Activated T-cell treated with anti-CD3 and anti-CD28 coated beads, Interleukin-2, amount 50 U/mL, for 72 hours (primary cell): ENCODE results near the gene ZSCAN10. TPM values are rescaled to one million over a fixed set of nuclear protein-coding genes. Genes with fewer than 3 reads are reported as not detected.

ENCODE experiments used
- ATAC-seq, 2 donors: fragments of 150-1000 bp; cut with Tn5 transposase; replicated peaks in 1 of 2; 2 replicates each; pipeline ENCODE4 v1.10.0; 2021; ENCODE audit warnings: moderate library complexity in 2 of 2, mild to moderate bottlenecking in 1 of 2
- DNase-seq, 2 donors: peaks; one replicate each; pipeline ENCODE4 v3.0.0; 2021 to 2022; ENCODE audit warnings: mixed read lengths in 1 of 2
- H3K27ac Mint-ChIP-seq: one replicate; pipeline ENCODE4 v1.8.0; 2022; ENCODE audit warnings: mild to moderate bottlenecking, moderate library complexity, mixed read lengths
- H3K27me3 Mint-ChIP-seq: one replicate; pipeline ENCODE4 v1.8.0; 2022; ENCODE audit warnings: low read depth, mixed read lengths
- H3K36me3 Mint-ChIP-seq, 2 donors: one replicate each; pipeline ENCODE4 v1.8.0; 2022; ENCODE audit warnings: mixed read lengths in 2 of 2, mild to moderate bottlenecking in 1 of 2; ENCODE audit not compliant: insufficient read depth in 2 of 2
- H3K4me1 Mint-ChIP-seq: one replicate; pipeline ENCODE4 v1.8.0; 2022; ENCODE audit warnings: low read depth, mixed read lengths
- H3K4me3 Mint-ChIP-seq, 2 donors: one replicate each; pipeline ENCODE4 v1.8.0; 2022; ENCODE audit warnings: mild to moderate bottlenecking in 2 of 2, mixed read lengths in 2 of 2, moderate library complexity in 2 of 2
- H3K9me3 Mint-ChIP-seq, 2 donors: one replicate each; pipeline ENCODE4 v1.8.0; 2022; ENCODE audit warnings: mixed read lengths in 2 of 2
- total RNA-seq, 2 donors: library from RNA; stranded (reverse); gene quantifications; one replicate each; pipeline ENCODE4 v1.2.3, GENCODE V29; 2022

ZSCAN10 gene
- under 1 TPM; 0.28 to 0.48 TPM for total RNA-seq

- Mint-ChIP-seq H3K27ac (no peak within 1 kb of the TSS), H3K4me1 (peaks cover 48% of the 10 kb centered on the region), H3K27me3 (no peaks in the 10 kb centered on the region), H3K4me3 (peak within 1 kb of the TSS; percentile 75 to 83), H3K36me3 (no peaks in the 10 kb centered on the region), H3K9me3 (no peaks in the 10 kb centered on the region)
- ATAC-seq (no peak), DNase-seq (no peak)
These were observed at the start of gene ZSCAN10 for GRCh38 chr16:3098459-3099394. TSS of gene ZSCAN10 (minus strand) at chr16:3099294. CDS start at chr16:3092937, 6,357 bp downstream.

DNA sequence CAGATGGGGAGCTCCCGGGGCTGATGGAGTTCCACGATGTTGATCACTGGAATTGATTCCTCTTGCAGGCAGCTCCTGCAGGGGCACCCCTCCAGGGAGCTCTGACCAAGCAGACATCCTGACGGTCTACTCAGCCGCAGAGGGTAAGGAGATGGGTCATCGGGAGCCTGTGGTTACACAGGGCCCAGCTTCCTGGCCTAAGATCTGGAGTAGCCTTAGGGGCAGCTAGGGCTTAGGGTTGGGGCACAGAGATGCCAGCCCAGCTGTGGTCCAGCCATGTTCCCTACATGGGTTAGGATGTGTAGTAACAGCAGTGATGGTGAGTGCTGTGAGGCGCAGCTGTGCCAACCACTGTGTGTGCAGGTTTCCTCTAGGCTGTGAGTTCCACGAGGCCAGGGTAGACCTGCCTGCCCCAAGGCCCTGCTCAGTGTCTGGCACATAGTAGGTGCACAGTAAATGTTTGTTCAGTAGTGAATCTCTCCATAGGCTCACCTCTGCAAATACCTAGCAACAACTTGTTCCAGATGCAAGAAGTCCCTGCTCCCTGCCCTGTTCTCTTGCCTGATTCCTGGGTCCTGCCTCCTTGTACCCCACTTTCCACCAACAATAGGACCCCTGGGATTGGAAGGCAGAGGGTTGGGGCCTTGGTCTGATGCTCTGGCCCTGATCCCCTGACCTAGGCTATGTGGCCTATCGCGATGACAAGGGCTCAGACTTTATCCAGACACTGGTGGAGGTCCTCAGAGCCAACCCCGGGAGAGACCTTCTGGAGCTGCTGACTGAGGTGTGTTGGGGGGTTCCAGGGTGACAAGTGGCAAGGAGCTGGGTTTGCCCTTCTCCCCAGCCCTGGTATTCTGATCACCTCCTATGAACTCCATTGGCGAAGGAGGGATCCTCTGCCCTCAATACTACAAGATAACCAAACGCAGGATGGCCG, 49.4 kb upstream of the ZSCAN10 start:
- Mint-ChIP-seq H3K36me3 (peaks cover 0 to 2% of the 10 kb centered on the region in 2 donors), H3K4me3 (peak overlapping the region; percentile 88 to 89), H3K27ac (peak overlapping the region; percentile 50), H3K27me3 (no peaks in the 10 kb centered on the region), H3K9me3 (no peaks in the 10 kb centered on the region), H3K4me1 (peaks cover 23% of the 10 kb centered on the region)
- DNase-seq (no peak), ATAC-seq (no peak)

DNA sequence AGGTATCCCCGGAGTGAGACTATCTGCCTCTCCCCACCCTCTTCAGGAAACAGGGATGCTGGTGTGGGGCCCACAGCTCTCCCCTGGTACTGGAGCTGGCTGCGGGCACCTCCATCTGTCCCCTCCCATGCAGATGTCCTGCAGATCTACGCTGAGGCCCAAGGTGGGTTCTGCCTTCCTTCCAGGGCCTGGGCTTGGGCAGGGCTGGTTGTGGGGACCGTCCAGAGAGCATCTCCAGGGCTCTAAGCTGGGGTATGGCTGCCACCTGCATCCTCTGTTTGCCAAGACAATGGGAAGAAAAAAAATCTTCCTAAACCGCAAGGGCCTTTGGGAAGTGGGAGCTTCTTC, 48.6 kb upstream of the ZSCAN10 start:
- ATAC-seq (no peak), DNase-seq (no peak)
- H3K4me3 Mint-ChIP-seq: no peak overlapping the region
- H3K27ac Mint-ChIP-seq: no peak overlapping the region
- peaks cover 0 to 2% of the 10 kb centered on the region in 2 donors for H3K36me3 Mint-ChIP-seq
- peaks cover 21% of the 10 kb centered on the region for H3K4me1 Mint-ChIP-seq
- H3K9me3 Mint-ChIP-seq: no peaks in the 10 kb centered on the region
- H3K27me3 Mint-ChIP-seq: no peaks in the 10 kb centered on the region

DNA sequence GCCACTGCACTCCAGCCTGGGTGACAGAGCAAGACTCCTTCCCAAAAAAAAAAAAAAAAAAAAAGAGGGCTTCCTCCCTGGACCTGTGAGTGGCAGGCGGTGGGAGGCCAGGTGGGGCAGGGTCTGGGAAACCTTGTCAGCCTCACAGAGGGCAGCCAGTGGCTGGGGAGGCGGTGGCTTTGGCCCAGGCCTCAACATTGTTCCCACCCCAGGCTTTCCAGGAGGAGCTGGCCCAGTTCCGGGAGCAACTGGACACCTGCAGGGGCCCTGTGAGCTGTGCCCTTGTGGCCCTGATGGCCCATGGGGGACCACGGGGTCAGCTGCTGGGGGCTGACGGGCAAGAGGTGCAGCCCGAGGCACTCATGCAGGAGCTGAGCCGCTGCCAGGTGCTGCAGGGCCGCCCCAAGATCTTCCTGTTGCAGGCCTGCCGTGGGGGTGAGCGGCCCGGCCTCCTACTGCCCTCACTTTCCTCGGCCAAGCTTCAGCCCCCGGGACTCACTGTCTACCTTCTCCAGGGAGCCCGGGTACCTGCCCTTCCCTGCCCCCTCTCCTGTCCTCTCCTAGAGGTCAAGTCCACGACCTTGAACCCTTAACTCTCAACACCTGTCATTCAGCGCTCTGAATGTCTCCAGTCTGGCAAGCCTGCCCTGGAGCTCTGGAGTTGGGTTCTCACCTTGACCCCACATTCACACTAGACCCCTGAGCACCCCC, 48.1 kb upstream of the ZSCAN10 start:
- no peak overlapping the region for H3K4me3 Mint-ChIP-seq
- ATAC-seq (no peak), DNase-seq (no peak)
- no peak overlapping the region for H3K27ac Mint-ChIP-seq
- peaks cover 2 to 5% of the 10 kb centered on the region in 2 donors for H3K36me3 Mint-ChIP-seq
- peaks cover 15% of the 10 kb centered on the region for H3K4me1 Mint-ChIP-seq
- H3K9me3 Mint-ChIP-seq: no peaks in the 10 kb centered on the region
- no peaks in the 10 kb centered on the region for H3K27me3 Mint-ChIP-seq

DNA sequence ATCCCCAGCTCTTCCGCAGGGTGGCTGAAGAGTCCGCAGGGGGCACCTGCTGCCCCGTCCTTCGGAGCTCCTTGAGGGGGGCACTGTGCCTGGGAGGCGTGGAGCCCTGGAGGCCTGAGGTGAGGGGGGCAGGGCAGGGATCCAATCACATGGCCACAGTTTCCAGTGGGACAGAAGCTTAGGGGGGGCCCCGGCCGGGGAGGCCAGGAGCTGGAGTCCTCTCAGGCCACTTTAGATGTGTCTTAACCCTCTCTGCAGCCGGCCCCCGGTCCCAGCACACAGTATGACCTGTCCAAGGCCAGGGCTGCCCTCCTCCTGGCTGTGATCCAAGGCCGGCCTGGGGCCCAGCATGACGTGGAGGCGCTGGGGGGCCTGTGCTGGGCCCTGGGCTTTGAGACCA, 46.6 kb upstream of the ZSCAN10 start:
- peaks cover 2 to 4% of the 10 kb centered on the region in 2 donors for H3K36me3 Mint-ChIP-seq
- H3K27ac Mint-ChIP-seq: no peak overlapping the region
- no peaks in the 10 kb centered on the region for H3K9me3 Mint-ChIP-seq
- peaks cover 7% of the 10 kb centered on the region for H3K4me1 Mint-ChIP-seq
- no peak overlapping the region for H3K4me3 Mint-ChIP-seq
- DNase-seq (no peak), ATAC-seq (no peak)
- H3K27me3 Mint-ChIP-seq: no peaks in the 10 kb centered on the region

GRCh38 chr16:3145151-3145550, 46.1 kb upstream of the ZSCAN10 start:
- no peak for DNase-seq
- Mint-ChIP-seq H3K36me3 (peaks cover 2 to 4% of the 10 kb centered on the region in 2 donors), H3K27me3 (no peaks in the 10 kb centered on the region), H3K27ac (no peak overlapping the region), H3K4me1 (peaks cover 5% of the 10 kb centered on the region), H3K9me3 (no peaks in the 10 kb centered on the region), H3K4me3 (no peak overlapping the region)
- no peak for ATAC-seq

DNA sequence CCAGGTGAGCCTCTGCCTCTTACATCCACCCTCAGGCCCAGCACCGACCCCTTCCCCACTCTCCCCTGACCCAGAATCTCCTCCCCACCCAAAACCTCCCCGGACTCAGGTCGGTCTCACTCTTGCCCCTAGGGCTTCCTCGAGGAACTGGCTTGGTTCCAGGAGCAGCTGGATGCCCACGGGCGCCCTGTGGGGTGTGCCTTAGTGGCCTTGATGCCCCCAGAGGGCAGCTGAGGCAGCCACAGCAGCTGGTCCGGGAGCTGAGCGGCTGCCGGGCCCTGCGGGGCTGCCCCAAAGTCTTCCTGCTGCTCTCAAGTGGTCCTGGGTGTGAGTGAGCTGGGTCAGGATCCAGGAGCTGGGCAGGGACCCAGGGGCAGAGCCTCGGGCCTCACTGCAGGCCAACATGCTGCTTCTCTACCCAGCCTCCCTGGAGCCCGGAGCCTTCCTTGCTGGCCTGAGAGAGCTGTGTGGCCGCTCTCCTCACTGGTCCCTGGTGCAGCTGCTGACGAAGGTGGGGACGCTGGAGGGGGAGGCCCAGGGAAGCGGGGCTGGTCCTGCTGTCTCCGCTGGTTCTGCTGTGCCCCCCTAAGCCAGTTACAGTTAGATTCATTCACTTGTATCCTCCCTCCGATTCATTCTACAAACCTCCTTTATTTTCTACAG, 45.4 kb upstream of the ZSCAN10 start:
- Mint-ChIP-seq H3K9me3 (no peaks in the 10 kb centered on the region), H3K4me3 (no peak overlapping the region), H3K27me3 (no peaks in the 10 kb centered on the region), H3K4me1 (peaks cover 5% of the 10 kb centered on the region), H3K36me3 (peaks cover 2 to 4% of the 10 kb centered on the region in 2 donors), H3K27ac (no peak overlapping the region)
- ATAC-seq: no peak
- no peak for DNase-seq

DNA sequence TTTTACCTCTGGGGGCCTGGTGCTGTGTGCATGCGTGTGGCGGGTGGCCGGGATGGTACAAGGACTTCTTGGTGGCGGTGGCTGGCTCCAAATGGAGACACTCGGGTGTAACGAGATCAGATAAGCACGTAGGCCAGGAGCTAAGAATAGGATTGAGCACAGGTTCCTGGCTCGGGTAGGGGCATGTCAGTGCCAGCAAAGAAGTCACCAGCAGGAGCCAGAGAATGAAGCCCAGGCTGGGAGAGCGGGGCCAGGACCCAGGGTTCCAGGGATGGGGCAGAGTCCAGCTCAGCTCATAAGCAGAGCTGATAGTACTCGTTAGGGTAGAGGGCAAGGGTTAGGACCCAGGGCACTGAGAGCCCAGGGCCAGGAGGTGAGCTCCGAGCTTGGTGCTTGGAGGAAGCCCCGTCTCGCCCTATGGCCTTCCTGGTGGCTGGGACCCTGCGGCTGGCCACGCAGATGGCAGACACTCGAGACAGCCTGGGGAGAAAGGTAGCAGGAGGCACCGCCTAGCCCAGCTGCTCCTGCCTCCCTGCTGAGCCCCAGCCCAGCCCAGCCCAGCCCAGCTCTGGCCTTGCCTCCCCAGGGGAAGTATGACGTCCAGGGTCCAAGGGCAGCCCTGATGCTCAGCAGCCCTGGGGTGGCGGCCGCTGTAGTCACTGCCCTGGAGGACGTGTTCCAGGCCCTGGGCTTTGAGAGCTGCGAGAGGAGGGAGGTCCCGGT, 44.7 kb upstream of the ZSCAN10 start:
- no peak overlapping the region for H3K4me3 Mint-ChIP-seq
- DNase-seq (no peak), ATAC-seq (no peak)
- peaks cover 2 to 4% of the 10 kb centered on the region in 2 donors for H3K36me3 Mint-ChIP-seq
- H3K27ac Mint-ChIP-seq: no peak overlapping the region
- H3K27me3 Mint-ChIP-seq: no peaks in the 10 kb centered on the region
- no peaks in the 10 kb centered on the region for H3K4me1 Mint-ChIP-seq
- H3K9me3 Mint-ChIP-seq: no peaks in the 10 kb centered on the region

DNA sequence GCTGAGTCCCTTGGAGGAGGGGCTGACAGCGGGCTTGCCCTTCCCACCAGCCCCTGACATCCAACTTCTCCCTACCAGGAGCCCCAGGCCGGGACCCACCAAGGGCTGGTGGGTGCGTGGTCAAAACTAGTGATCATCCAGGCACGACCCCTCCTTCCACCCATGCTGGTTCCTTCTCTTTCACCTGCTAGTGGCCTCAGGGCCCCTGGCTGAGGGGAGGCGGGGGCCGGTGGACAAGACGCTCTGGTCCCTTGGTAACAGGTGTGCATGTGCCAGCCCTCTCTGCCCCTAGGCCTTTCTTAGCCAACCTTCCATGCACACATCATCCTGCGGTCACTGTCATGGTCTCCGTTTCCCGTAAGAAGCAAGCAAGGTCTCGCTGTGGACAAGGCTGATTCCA, 44.1 kb upstream of the ZSCAN10 start:
- no peaks in the 10 kb centered on the region for H3K27me3 Mint-ChIP-seq
- no peaks in the 10 kb centered on the region for H3K9me3 Mint-ChIP-seq
- H3K27ac Mint-ChIP-seq: no peak overlapping the region
- DNase-seq: no peak
- no peak overlapping the region for H3K4me3 Mint-ChIP-seq
- H3K4me1 Mint-ChIP-seq: no peaks in the 10 kb centered on the region
- H3K36me3 Mint-ChIP-seq: peaks cover 2 to 4% of the 10 kb centered on the region in 2 donors
- no peak for ATAC-seq

- Mint-ChIP-seq H3K36me3 (peaks cover 2 to 4% of the 10 kb centered on the region in 2 donors), H3K4me1 (no peaks in the 10 kb centered on the region), H3K4me3 (no peak overlapping the region), H3K9me3 (no peaks in the 10 kb centered on the region), H3K27ac (no peak overlapping the region), H3K27me3 (no peaks in the 10 kb centered on the region)
- DNase-seq: no peak
- no peak for ATAC-seq
These were observed 43.7 kb upstream of the ZSCAN10 start for GRCh38 chr16:3142770-3143169.

GRCh38 chr16:3142327-3142726, 43.2 kb upstream of the ZSCAN10 start:
- ATAC-seq (no peak), DNase-seq (no peak)
- Mint-ChIP-seq H3K4me3 (no peak overlapping the region), H3K27me3 (no peaks in the 10 kb centered on the region), H3K9me3 (no peaks in the 10 kb centered on the region), H3K36me3 (peaks cover 2 to 4% of the 10 kb centered on the region in 2 donors), H3K4me1 (no peaks in the 10 kb centered on the region), H3K27ac (no peak overlapping the region)

- Mint-ChIP-seq H3K27ac (no peak overlapping the region), H3K36me3 (peaks cover 2 to 4% of the 10 kb centered on the region in 2 donors), H3K9me3 (no peaks in the 10 kb centered on the region), H3K4me1 (no peaks in the 10 kb centered on the region), H3K27me3 (no peaks in the 10 kb centered on the region), H3K4me3 (no peak overlapping the region)
- DNase-seq (no peak), ATAC-seq (no peak)
These were observed 42.8 kb upstream of the ZSCAN10 start for GRCh38 chr16:3141781-3142311.
